ENCODE data around the gene EFTUD2. TPM values are rescaled to one million over a fixed set of nuclear protein-coding genes. Genes with fewer than 3 reads are reported as not detected.

Gene EFTUD2
- total RNA-seq, 1 donor, result 72.7 TPM

GRCh38 chr17:44908761-44909326, 9.6 kb upstream of the EFTUD2 start:
- Histone ChIP-seq H3K4me3 (ENCODE audit: insufficient read depth, low read length) (no peak overlapping the region), H2AFZ (ENCODE audit: low read length) (no peak overlapping the region), H3K27ac (ENCODE audit: low read depth, low read length) (peak overlapping the region; percentile 92), H3K79me2 (ENCODE audit: insufficient read depth, low read length) (no peaks in the 10 kb centered on the region), H3K27me3 (ENCODE audit: insufficient read depth, low read length) (peaks cover 3% of the 10 kb centered on the region), H3K4me1 (ENCODE audit: insufficient read depth, low read length) (peaks cover 49% of the 10 kb centered on the region), H3K9me3 (ENCODE audit: low read depth, low read length) (no peaks in the 10 kb centered on the region), H4K20me1 (ENCODE audit: insufficient read depth, low read length) (no peaks in the 10 kb centered on the region), H3K4me2 (ENCODE audit: insufficient read depth, low read length) (peak overlapping the region; percentile 81), H3K36me3 (ENCODE audit: insufficient read depth, low read length) (no peaks in the 10 kb centered on the region)
- no peak for DNase-seq (ENCODE audit: insufficient read length, low spot score, missing footprints)
- no peak for TF ChIP-seq CTCF (IDR thresholded peaks at IDR 0.05; ENCODE audit: extremely low read depth, low read depth, low read length)

- peaks cover 49% of the 10 kb centered on the region for H3K4me1 ChIP-seq (ENCODE audit: insufficient read depth, low read length)
- no peak overlapping the region for H3K4me3 ChIP-seq (ENCODE audit: insufficient read depth, low read length)
- H3K36me3 ChIP-seq (ENCODE audit: insufficient read depth, low read length), result no peaks in the 10 kb centered on the region
- no peak for TF ChIP-seq CTCF (IDR thresholded peaks at IDR 0.05; ENCODE audit: extremely low read depth, low read depth, low read length)
- DNase-seq (ENCODE audit: insufficient read length, low spot score, missing footprints), result peak; percentile 78
- peak overlapping the region; percentile 84 for H3K27ac ChIP-seq (ENCODE audit: low read depth, low read length)
- peak overlapping the region; percentile 47 for H3K4me2 ChIP-seq (ENCODE audit: insufficient read depth, low read length)
- no peaks in the 10 kb centered on the region for H3K79me2 ChIP-seq (ENCODE audit: insufficient read depth, low read length)
- H2AFZ ChIP-seq (ENCODE audit: low read length), result peak overlapping the region; percentile 78
- no peaks in the 10 kb centered on the region for H4K20me1 ChIP-seq (ENCODE audit: insufficient read depth, low read length)
- no peaks in the 10 kb centered on the region for H3K9me3 ChIP-seq (ENCODE audit: low read depth, low read length)
- H3K27me3 ChIP-seq (ENCODE audit: insufficient read depth, low read length), result peaks cover under 1% of the 10 kb centered on the region
These were observed 8.7 kb upstream of the EFTUD2 start for GRCh38 chr17:44907729-44908470.

- no peak overlapping the region for H3K4me3 ChIP-seq (ENCODE audit: insufficient read depth, low read length)
- DNase-seq (ENCODE audit: insufficient read length, low spot score, missing footprints), result peak; percentile 85
- no peaks in the 10 kb centered on the region for H3K27me3 ChIP-seq (ENCODE audit: insufficient read depth, low read length)
- no peaks in the 10 kb centered on the region for H3K79me2 ChIP-seq (ENCODE audit: insufficient read depth, low read length)
- H4K20me1 ChIP-seq (ENCODE audit: insufficient read depth, low read length), result no peaks in the 10 kb centered on the region
- no peaks in the 10 kb centered on the region for H3K9me3 ChIP-seq (ENCODE audit: low read depth, low read length)
- peak overlapping the region; percentile 78 for H2AFZ ChIP-seq (ENCODE audit: low read length)
- peaks cover 51% of the 10 kb centered on the region for H3K4me1 ChIP-seq (ENCODE audit: insufficient read depth, low read length)
- no peak for TF ChIP-seq CTCF (IDR thresholded peaks at IDR 0.05; ENCODE audit: extremely low read depth, low read depth, low read length)
- no peaks in the 10 kb centered on the region for H3K36me3 ChIP-seq (ENCODE audit: insufficient read depth, low read length)
- peak overlapping the region; percentile 47 for H3K4me2 ChIP-seq (ENCODE audit: insufficient read depth, low read length)
- H3K27ac ChIP-seq (ENCODE audit: low read depth, low read length), result peak overlapping the region; percentile 84
These were observed 7.8 kb upstream of the EFTUD2 start for GRCh38 chr17:44906763-44907728.
